GM13976 (cell line): ENCODE results near the gene HMGN2.
"Not testable (repeated sequence)": the region's sequence is repeated elsewhere in the genome, so short reads cannot be mapped to it uniquely, and the experiment has no call there.

Experiments
- DNase-seq: peaks from one replicate; pipeline ENCODE4 v3.0.0; 2012; ENCODE audit warnings: low spot score
- CTCF ChIP-seq: IDR thresholded peaks from 2 replicates; pipeline ENCODE4 v1.5.1; 2012; ENCODE audit warnings: borderline replicate concordance, mild to moderate bottlenecking; ENCODE audit not compliant: insufficient read depth; ENCODE audit errors: extremely low read depth, missing control alignments, control extremely low read depth
- in situ Hi-C: fragments of 300-500 bp; cut with MboI; formaldehyde crosslinking; loops from one replicate; pipeline ENCODE4 v1.12.0; 2022; ENCODE audit warnings: low sequenced_read_pairs, mixed read lengths, inconsistent platforms; ENCODE audit not compliant: unreplicated experiment

HMGN2 gene

GRCh38 chr1:26493267-26493666 is 21.0 kb downstream of the HMGN2 start:
- in situ Hi-C loops = no loop called here
- no peak for DNase-seq
- no peak for TF ChIP-seq CTCF

- DNase-seq = no peak
- no peak for TF ChIP-seq CTCF
- in situ Hi-C loops = no loop called here
These were observed 21.7 kb downstream of the HMGN2 start for GRCh38 chr1:26493938-26494337.

GRCh38 chr1:26496861-26497260 is 24.6 kb downstream of the HMGN2 start:
- DNase-seq = no peak

GRCh38 chr1:26498894-26499293 is 26.7 kb downstream of the HMGN2 start:
- no peak for DNase-seq
- TF ChIP-seq CTCF = no peak
- in situ Hi-C loops = no loop called here

More at GRCh38 chr1:26496861-26497260, 24.6 kb downstream of the HMGN2 start:
- TF ChIP-seq CTCF = no peak
- in situ Hi-C loops = no loop called here

- peak; percentile 97 for DNase-seq
- TF ChIP-seq CTCF = no peak
- in situ Hi-C loops = no loop called here
These were observed 28.4 kb downstream of the HMGN2 start for GRCh38 chr1:26500488-26501175.

GRCh38 chr1:26510711-26511110 is 38.5 kb downstream of the HMGN2 start:
- DNase-seq, in situ Hi-C loops: not testable (repeated sequence)

GRCh38 chr1:26515836-26516235 is 43.6 kb downstream of the HMGN2 start:
- DNase-seq, in situ Hi-C loops: not testable (repeated sequence)

GRCh38 chr1:26516987-26517765 is 44.9 kb downstream of the HMGN2 start:
- no peak for DNase-seq
- in situ Hi-C loops = no loop called here
- TF ChIP-seq CTCF = no peak
